Activated CD8-positive, alpha-beta memory T cell treated with anti-CD3 and anti-CD28 coated beads for 24 hours (primary cell): ENCODE data around the gene ASB16.

Experiments
- DNase-seq: peaks from one replicate; pipeline ENCODE4 v3.0.0-alpha.2; 2020

Gene ASB16

DNA sequence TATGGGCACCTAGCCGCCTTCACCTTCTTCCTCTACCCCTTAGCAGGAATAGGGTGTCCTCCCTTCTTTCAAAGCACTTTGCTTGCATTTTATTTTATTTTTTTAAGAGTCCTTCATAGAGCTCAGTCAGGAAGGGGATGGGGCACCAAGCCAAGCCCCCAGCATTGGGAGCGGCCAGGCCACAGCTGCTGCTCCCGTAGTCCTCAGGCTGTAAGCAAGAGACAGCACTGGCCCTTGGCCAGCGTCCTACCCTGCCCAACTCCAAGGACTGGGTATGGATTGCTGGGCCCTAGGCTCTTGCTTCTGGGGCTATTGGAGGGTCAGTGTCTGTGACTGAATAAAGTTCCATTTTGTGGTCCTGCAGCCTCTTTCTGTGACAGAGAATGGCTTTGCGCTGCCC, 20.9 kb downstream of the ASB16 start:
- DNase-seq = no peak

DNA sequence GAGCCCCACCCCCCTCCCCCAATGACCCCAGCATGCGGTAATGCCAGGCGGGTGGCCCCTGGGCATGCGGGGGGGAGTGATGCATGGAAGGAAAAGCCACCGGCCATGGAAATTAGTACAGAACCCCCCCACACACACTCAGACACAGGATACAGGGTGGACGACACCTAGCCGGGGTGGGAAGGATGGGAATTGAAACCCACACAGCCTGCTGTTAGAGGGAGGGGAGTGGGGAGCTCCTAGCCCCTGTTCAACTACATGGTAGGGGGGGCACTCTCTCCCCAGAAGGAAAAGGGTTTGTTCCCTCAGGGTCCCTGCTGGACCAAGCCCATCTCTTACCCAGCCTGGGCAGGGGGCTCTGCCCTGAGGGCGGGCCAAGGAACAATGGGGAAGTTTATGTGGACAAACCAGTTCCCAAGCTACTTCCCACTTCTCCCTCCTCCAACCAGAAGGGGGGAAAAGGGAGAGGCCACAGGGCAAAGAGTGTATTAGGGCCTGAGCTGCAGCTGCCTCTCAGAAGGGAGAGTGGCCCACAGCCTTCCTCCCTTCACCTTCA, 21.5 kb downstream of the ASB16 start:
- no peak for DNase-seq

DNA sequence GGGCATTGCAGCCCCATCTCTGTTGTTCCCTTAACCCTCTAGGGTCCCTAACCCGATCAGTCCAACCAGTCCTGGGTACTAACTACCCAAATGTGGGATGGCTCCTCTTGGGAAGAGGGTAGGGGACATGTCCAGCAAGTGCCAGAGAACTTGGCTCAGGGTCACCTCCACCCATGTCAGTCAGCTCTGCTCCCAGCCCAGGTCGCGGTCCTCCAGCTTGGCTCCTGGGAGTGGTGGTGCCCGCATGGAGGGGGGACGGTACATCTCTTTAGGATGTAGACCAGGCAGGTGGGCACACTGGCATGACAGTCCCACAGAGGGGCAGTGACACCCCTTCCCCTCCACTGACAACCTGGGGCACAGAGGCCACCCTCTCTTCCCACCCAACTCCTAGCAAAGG, 22.2 kb downstream of the ASB16 start:
- no peak for DNase-seq

DNA sequence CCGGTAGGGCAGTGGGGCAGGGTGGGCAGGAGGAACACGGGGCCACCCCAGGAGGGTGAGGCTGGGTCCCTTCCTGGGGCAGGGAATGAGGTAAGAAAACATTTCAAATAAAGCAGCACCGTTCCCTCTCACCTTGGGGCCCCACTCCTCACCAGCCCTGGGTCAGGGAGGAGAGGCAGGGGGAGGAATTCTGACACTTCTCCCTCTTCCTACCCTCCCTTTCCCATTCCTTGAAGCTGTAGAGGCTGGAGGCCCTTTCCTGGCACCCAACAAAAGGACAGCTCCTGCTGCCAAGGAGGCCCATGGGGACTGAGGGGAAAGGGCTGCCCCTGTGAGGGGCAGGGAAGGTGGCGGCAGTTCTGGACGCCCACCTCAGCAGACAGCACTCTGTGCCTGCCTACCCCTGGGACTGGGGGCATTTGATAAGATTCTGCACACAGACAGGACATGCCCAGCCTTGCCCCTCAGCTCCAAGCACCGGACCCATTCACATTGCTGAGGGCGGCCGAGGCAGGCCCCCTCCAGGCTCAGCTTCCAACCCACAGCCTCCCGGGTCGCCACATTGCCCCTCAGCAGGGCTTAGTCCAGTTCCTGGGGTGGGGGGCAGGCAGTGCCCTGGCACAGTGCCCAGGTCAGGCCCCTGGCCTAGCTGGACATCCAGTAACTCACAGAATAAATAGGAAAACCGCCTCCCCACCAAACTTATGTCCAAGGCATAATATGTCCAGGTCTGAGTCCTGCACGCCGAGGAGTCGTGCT, 23.0 kb downstream of the ASB16 start:
- DNase-seq = no peak

DNA sequence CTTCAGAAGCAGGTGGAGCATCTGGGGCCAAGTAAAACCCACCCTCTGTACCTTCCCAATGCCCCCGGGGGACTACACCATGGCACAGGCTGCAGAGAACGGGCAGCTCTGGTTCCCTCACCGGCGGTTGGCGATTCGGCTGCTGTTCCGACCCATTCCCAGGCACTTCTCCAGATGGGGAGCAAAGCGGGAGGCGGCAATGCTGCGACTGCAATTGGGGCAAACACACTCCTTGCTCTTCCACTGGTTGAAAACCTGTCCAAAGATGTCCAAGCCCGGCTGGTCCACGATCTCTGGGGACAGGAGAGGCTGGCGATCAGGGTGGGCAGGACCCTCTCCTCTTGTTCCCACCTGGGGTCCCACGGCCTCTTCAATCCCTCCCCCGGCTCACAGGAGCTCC, 26.6 kb downstream of the ASB16 start:
- DNase-seq = no peak

DNA sequence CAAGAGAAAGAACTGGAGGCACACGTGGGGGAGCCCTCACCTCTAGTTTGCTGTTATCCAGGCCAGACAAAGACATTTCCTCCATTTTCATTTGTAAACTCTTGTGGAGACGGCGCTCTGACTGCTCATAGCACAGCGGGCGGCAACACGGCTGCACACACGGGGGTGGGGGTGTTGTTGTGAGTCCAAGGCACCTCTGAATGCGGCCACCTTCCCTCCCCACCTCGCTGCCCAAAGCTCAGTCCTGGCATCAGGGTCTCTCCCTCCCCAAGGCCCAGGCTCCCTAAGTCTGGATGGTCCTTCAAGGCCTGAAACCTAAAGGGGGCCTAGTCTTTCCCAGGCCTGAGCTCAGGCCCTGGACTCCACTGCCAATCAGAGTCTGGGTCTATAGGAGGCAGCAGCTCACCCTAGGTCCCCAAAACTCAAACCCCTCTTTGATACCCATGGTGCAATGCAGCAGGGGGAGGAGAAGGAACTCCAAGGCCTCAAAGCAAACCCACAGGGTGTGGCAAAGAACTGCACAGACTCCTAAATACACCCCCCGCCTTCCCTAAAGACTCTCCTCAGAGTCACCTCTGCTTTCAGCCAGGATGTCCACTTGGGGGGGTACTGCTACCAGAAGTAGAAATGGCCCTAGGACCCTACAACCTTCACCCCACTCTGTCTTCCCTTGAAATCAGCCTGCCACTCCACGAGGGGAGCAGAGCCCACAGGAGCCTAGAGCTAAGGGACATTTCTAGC, 27.6 kb downstream of the ASB16 start:
- DNase-seq = no peak

DNA sequence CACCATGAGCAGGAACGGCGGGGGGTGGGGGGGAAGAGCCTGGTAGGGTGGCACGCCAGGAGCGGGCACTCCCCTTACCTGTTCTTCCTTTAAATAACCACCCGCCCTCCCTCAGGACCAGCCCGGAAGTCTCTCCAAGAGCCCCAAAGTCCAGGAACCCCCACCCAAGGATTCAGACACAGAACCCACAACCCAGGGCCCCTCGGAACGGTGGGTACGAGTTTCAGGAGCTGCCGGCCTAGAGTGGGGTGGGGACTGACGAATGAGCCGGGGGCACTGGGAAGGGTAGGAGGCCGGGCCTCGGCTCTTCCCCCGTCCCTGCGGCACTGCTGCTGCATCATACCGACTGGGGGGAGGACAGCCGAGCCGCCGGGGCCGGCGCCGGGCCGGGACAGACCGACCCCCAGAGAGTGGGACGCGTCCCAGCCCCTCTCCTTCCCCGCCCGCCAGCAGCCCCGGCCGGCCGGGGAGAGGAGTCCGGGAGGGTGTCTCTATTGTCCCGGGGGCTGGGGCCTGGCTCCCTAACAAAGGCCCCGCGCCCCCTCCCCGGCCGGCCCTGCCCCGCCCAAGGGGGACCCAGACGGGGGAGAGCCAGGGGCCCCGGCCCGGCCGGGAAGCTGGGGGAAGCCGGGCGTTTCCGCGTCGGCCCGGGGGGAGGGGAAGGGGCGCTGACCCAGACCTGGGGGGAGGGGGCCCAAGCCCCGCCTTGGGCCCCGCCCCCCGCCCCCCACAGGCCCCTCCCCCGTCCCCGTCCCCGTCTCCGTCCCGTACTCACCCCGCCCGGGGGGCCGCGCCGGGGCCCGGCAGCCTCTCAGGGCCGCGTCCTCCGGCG, 28.4 kb downstream of the ASB16 start:
- peak; percentile 83 for DNase-seq

DNA sequence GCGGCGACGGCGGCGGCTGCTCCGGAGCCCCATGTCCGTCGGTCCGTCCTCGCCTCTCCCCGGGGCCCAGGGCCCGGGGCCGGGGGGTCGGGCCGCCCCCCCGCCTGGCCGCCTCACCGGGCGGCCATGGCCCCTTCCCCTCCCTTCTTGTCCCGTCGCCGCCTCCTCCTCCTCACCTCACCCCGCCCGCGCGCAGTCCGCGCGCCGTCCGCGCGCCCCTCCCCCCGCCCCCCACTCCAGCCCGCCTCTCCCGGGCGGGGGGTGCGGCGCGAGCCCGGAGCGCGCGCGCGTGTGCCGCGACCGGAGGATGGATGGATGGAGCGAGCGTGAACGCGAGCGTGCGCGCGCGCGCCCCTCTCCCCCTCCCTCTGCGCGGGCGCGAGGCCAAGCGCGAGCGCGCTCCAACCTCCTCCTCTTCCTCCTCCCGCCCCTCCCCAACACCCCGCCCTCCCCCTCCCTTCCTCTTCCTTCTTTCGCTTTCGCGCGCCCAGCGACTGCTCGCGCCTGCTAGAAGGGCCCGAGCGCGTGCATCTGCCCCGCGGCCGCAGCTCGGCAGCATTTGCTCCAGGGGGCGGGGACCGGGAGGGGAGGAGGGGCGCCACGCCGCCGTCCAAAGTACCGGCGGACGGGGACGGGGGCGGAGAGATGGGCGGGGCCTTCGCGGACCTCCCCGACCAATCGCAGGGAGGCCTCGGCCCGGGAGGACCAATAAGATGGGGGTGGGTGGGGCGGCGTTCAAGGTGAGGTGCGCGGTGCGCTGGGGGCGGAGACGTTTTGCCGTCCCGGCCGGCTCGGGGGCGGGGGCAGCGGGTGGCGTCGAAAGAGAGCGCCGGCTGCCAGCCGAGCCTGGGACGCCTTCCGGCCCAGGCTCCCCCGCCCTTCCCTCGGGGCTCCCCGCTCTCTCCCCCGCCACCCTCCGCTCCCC, 29.3 kb downstream of the ASB16 start, which contains the start of gene ATXN7L3:
ATXN7L3 (minus strand) TSS at position 332 of the 925 bp plus-strand sequence. CDS start 1,814 bp downstream, outside the sequence.
- peak; percentile 99 for DNase-seq

DNA sequence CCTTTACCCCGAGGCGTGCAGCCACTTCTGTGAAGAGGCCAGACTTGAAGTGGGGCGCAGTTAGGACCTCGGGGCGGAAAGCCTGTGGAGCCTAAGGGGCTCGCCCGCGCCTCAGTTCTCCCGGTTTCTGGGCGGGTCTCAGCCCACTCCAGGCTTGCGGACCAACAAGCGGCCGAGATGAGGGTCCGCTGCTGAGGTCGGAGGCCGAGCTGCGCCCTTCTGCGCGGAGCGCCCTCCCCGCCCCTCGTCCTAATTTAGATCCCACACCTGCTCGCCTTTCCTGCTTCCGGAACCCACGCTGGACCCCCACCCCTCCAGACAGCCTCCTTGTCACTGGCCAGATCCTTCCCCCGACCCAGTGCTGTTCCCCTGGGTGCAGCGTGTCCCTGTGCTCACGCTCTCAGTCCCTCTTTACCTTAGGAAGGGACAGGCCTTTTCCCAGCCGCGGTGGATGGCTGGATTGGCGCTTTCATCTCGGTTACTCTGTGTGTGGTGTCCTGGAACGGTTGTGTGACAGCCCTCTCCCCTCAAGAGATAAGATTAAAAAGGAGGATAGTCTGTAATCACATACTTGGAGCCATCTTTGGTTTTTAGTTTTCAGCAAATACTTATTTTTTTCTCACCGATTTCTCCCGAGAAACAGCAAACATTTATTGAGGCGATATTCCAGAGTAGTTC, 30.1 kb downstream of the ASB16 start:
- DNase-seq = no peak

DNA sequence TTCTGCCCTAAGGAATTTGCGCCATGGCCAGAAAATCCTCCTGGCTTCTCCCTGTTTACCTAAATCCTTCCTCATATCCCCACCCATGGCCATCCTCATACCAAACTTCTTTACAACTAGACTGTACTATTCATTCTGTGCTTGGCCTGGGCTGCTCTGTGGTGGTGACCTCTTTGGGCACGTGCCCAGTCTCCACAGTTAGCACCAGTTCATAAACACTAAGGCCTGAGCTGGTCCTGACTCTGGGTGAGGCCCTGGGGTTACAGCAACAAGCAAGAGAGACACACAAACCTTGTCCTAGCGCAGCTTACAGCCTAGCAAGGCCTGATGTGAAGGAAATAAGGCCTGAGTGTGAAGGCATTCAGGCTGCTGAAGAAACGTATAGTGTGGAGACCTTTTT, 32.3 kb downstream of the ASB16 start:
- no peak for DNase-seq

DNA sequence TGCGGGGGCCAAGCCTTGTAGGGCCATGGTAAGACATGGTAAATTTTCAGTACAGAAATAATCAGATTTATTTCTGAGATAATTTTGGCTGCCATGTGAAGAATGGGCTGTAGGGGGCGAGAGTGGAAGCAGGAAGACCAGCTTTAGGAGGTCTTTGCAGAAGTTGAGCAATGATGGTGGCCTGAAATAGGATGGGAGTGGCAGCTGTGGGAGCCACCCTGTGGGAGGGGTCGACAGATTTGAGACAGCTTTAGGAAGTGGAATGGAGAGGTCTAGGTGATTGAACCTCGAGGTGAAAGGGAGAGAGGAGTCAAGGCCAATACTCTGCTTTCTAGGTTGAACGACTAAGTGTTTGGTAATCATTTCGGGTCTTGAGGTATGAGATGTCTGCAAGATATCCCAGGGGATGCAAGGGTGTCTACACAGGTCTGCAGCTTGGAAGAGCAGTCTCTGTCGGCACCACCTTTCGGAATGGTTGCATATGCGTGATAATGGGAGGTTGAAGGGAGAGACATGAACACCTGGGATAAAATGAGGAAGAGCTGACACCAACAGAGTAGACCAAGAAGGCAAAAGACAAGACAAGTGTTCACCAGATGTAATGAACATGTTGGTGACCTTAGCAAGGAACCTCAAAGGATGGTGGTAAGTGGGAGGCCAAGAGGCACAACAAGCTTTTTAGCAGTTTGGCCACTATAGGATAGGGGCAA, 33.4 kb downstream of the ASB16 start:
- peak; percentile 75 for DNase-seq

DNA sequence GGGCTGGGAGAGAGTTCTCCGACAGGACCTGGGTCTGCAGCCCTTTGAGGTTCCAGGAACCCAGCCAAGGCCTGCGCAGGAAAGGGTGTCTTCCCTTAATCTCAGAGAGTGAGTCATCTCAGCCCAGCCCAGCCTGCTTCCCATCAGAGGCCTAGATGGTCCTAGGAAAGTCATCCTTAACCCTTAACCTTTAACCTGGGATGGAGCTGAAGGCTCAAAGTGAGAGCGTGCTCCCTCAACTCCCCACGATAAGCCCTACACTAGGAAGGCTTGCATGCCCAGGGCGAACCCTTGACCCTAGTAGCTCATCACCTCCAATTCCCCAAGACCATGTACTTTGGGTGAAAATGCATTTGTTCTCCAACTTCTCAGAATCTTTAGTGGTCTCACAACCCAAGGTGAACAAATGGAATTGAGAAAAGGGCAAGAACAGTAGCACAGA, 34.0 kb downstream of the ASB16 start:
- no peak for DNase-seq

DNA sequence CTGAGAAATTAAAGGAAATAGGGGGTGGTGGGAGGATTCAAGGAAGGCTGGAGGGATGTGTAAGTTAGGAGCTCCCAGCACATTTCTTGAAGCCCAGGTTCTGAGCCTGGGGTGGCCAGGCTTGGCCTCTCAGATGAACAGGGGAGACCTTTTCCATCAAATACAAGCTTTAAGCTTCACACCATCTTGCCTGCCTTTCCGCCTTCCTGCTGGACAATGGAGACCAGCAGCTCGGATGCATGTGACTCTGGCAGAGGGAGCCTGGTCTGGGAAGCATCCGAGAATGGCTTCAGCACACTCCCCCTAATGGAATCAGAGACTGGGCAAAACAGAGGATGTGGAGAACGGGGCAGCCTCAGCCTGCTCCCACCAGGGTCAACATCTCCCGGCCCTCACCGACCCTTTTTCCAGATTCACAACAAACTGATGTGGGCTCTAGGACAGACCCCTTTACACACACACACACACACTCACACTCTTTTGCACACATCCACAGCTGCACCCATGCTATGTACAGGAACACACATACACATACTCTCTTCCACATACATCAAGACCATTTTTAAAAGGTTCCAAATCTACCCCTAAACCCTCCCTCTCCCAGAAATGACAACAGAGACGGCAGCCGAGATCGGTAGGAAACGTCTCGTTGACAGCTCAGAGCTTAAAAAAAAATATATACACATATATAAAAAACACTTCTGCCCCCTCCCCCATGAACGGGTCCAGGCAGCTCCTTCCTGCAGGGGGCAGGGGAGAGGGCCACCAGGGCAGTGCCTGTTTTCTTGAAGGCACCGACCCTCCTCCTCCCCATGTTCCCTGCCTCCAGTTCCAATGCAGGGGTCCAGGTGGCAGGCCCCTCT, 35.7 kb downstream of the ASB16 start:
- DNase-seq = no peak

DNA sequence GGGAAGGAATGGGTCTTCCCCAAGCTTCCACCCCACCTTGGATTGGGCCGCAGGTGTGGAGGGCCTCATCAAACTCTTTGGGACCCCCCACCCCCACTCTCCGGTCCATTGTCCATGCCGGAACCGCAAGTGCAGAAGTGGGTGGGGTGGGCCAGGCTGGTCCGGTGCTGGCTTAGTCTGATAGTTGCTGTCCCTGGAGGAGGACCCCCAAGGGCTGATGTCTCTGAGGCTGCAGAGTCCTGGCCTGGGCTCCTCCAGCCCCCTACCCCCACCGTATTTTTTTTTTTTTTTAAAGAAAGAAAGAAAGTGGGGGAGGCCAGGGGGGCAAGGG, 36.3 kb downstream of the ASB16 start:
- DNase-seq = no peak

DNA sequence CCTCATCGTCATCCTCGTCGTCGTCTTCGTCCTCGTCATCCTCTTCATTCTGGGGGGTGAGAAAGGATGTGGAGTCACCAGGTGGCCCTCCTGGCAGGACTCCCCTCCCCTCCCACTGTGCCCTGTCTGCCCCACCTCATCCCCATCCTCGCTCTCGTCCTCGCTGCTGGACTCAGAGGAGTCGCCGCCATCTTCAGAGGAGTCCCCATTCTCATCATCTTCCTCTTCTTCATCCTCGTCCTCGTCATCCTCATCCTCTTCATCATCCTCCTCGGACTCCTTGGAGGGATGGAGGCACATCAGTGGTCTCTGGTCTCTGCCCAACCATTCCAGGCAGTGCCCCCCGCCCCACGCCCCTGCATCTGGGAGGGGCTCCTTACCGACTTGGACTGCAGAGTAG, 36.8 kb downstream of the ASB16 start:
- no peak for DNase-seq

DNA sequence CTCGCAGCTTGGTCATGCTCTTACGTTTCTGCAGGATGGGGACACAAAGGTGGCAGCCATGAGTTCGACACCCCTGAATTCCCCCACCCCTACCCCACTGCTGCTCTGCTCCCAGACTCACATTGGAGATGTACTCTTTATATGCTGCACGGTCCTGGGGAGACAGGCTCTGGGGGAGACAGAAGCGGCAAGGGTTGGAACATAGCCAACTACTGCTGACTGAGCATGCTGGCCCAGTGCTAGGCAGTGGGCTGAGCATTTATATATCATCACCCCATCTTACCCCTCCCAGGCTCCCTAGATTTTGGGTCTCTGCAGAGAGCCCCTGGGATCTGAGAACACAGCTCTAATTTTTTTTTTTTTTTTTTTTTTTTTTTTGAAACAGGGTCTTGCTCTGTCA, 37.2 kb downstream of the ASB16 start:
- DNase-seq = no peak

DNA sequence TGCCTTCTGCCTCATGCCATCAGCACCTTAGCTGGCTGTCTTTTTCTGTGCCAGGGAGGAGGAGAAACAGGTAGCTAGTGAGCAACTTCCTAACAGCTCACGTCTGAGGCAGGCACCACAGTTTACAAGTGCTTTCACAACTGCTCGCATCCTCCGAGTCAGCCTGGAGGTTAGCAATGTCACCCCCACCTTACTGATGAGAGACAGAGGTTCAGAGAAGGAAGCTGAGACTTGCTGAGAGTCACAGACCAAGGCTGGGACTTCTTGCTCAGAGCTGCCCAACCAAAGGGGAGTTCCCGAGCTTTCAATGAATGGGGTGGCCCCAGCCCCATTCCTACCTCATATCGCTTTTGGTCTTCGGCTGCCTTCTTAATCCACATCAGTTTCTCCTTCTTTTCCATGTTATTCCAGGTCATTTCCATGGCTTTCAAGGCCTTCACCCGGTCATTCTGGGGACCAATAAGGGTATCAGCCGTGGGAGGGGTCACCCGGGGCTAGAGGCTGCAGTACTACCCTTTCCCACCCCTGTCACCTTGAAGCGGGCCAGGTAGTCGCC, 39.4 kb downstream of the ASB16 start:
- no peak for DNase-seq

DNA sequence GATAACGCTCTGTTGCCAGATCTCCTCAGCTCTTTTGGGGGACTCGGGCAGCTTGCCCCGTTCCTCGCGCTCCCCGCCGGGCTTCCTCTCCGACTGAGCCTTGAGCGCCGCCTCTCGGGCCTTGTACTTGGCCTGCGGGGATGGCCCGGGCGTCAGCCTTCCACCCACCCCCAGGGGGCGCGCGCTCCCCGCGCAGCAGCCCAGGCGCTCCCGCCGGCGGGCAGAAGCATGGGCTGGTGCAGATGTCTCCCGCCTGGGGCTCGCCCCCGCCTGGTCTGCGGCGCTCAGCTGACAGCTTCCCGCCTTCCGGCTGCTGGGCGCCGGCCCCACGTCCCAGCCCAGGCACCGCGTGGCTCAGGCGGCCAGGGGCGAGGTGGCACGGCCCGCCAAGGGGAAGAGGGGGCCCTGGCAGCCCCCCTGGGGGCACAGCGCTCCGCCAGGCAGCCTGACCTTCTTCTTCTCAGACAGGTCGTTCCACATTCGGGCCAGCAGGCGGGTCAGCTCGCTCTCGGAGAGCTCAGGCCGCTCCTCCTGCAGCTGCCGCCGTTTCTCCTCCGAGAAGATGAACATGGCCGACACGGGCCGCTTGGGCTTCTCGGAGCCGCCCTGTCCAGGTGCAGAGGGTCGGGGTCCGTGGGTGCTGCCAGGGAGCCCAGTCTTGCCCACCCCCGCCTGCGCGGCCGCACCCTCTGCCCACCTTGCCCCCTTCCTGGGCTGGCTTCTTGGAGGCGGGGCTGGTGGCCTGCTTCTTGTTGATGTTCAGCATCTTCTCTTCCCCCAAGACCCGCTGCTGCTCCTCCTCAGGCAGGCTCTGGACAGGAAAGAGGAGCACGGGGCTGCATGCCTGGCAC, 40.1 kb downstream of the ASB16 start:
- peak; percentile 96 for DNase-seq
